Measurements from ENCODE around the gene ARHGEF40. TPM values are rescaled to one million over a fixed set of nuclear protein-coding genes. Genes with fewer than 3 reads are reported as not detected.

ARHGEF40 gene
- total RNA-seq, 3 donors from 2014 or later (not counting 1 experiment from before 2014, with no cell fraction given) = 4.4 to 6.9 (median 6.0) TPM

- Mint-ChIP-seq H3K4me1 (peaks cover 25 to 31% of the 10 kb centered on the region in 2 donors), H3K4me3 (no peak overlapping the region), H3K27ac (peak overlapping the region in 1 of 2 donors; percentile 28), H3K9me3 (no peaks in the 10 kb centered on the region), H3K27me3 (ENCODE audit: low read depth in 2 of 2) (peaks cover 0 to 3% of the 10 kb centered on the region in 2 donors), H3K36me3 (no peaks in the 10 kb centered on the region)
- Histone ChIP-seq H3K9me3 (ENCODE audit: control insufficient read depth, insufficient read depth, low read length) (no peaks in the 10 kb centered on the region), H3K36me3 (ENCODE audit: control insufficient read depth, insufficient read depth, low read length) (no peaks in the 10 kb centered on the region), H3K4me1 (ENCODE audit: control insufficient read depth, insufficient read depth, low read length) (peaks cover 17% of the 10 kb centered on the region), H3K27ac (ENCODE audit: low read length) (no peak overlapping the region), H3K27me3 (ENCODE audit: control insufficient read depth, insufficient read depth, low read length) (no peaks in the 10 kb centered on the region), H3K4me3 (ENCODE audit: low read length) (no peak overlapping the region)
- DNase-seq (no peak), ATAC-seq (no peak)
- WGBS (ENCODE audit: insufficient coverage) = 92% methylated on average over 4 of the region's 4 CpGs
- TF ChIP-seq, protein P1, sequence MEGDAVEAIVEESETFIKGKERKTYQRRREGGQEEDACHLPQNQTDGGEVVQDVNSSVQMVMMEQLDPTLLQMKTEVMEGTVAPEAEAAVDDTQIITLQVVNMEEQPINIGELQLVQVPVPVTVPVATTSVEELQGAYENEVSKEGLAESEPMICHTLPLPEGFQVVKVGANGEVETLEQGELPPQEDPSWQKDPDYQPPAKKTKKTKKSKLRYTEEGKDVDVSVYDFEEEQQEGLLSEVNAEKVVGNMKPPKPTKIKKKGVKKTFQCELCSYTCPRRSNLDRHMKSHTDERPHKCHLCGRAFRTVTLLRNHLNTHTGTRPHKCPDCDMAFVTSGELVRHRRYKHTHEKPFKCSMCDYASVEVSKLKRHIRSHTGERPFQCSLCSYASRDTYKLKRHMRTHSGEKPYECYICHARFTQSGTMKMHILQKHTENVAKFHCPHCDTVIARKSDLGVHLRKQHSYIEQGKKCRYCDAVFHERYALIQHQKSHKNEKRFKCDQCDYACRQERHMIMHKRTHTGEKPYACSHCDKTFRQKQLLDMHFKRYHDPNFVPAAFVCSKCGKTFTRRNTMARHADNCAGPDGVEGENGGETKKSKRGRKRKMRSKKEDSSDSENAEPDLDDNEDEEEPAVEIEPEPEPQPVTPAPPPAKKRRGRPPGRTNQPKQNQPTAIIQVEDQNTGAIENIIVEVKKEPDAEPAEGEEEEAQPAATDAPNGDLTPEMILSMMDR (IDR thresholded peaks at IDR 0.05) = no peak
- intact Hi-C loops (cut with micrococcal nuclease) = no loop called here
Observed at GRCh38 chr14:21106176-21106497, 36.0 kb downstream of the ARHGEF40 start.

- Histone ChIP-seq H3K4me3 (ENCODE audit: low read length) (no peak overlapping the region), H3K9me3 (ENCODE audit: control insufficient read depth, insufficient read depth, low read length) (no peaks in the 10 kb centered on the region), H3K27me3 (ENCODE audit: control insufficient read depth, insufficient read depth, low read length) (no peaks in the 10 kb centered on the region), H3K27ac (ENCODE audit: low read length) (no peak overlapping the region), H3K4me1 (ENCODE audit: control insufficient read depth, insufficient read depth, low read length) (peaks cover 17% of the 10 kb centered on the region), H3K36me3 (ENCODE audit: control insufficient read depth, insufficient read depth, low read length) (no peaks in the 10 kb centered on the region)
- WGBS (ENCODE audit: insufficient coverage) = 38% methylated on average over 11 of the region's 11 CpGs
- Mint-ChIP-seq H3K27ac (peak overlapping the region; percentile 28 to 62), H3K9me3 (no peaks in the 10 kb centered on the region), H3K36me3 (no peaks in the 10 kb centered on the region), H3K4me1 (peaks cover 25 to 31% of the 10 kb centered on the region in 2 donors), H3K4me3 (peak overlapping the region; percentile 65), H3K27me3 (ENCODE audit: low read depth in 2 of 2) (peaks cover 0 to 3% of the 10 kb centered on the region in 2 donors)
- intact Hi-C loops (cut with micrococcal nuclease) = loop anchor here (1.0 kb wide), 1 partner anchor 14 kb away; no protein-coding TSS in a partner anchor
- ATAC-seq (no peak), DNase-seq (peak; percentile 68 to 89)
- TF ChIP-seq, protein P1 (IDR thresholded peaks at IDR 0.05) = peak; percentile 78
Observed at GRCh38 chr14:21106498-21107282, 36.6 kb downstream of the ARHGEF40 start.

GRCh38 chr14:21107283-21107800, 37.2 kb downstream of the ARHGEF40 start:
- Histone ChIP-seq H3K27ac (ENCODE audit: low read length) (no peak overlapping the region), H3K27me3 (ENCODE audit: control insufficient read depth, insufficient read depth, low read length) (no peaks in the 10 kb centered on the region), H3K4me1 (ENCODE audit: control insufficient read depth, insufficient read depth, low read length) (peaks cover 17% of the 10 kb centered on the region), H3K4me3 (ENCODE audit: low read length) (no peak overlapping the region), H3K9me3 (ENCODE audit: control insufficient read depth, insufficient read depth, low read length) (no peaks in the 10 kb centered on the region), H3K36me3 (ENCODE audit: control insufficient read depth, insufficient read depth, low read length) (no peaks in the 10 kb centered on the region)
- no peaks in the 10 kb centered on the region for H3K9me3 Mint-ChIP-seq
- H3K4me3 Mint-ChIP-seq = no peak overlapping the region
- ATAC-seq = no peak
- no peaks in the 10 kb centered on the region for H3K36me3 Mint-ChIP-seq
- no peak for DNase-seq
- TF ChIP-seq, protein P1 (IDR thresholded peaks at IDR 0.05) = no peak
- intact Hi-C loops (cut with micrococcal nuclease) = loop anchor here (1.0 kb wide), 1 partner anchor 15 kb away; no protein-coding TSS in a partner anchor
- peaks cover 0 to 6% of the 10 kb centered on the region in 2 donors for H3K27me3 Mint-ChIP-seq (ENCODE audit: low read depth in 2 of 2)
- peak overlapping the region; percentile 28 to 62 for H3K27ac Mint-ChIP-seq
- H3K4me1 Mint-ChIP-seq = peaks cover 25 to 28% of the 10 kb centered on the region in 2 donors
- WGBS (ENCODE audit: insufficient coverage) = 93% methylated on average over 5 of the region's 5 CpGs
